IMR-90 (cell line): ENCODE data around the gene MERTK. TPM values are rescaled to one million over a fixed set of nuclear protein-coding genes. Genes with fewer than 3 reads are reported as not detected.

Experiments
- ATAC-seq: fragments of 200-7000 bp; cut with Tn5 transposase; 2 replicates; pipeline ENCODE4 v1.9.1; 2020; ENCODE audit warnings: low read depth, mild to moderate bottlenecking, moderate library complexity
- BruUV-seq: library from RNA; stranded (reverse); fragments of 400-500 nt; replicated peaks from 2 replicates; lab custom pipeline; 2021; lab: Mats Ljungman, UMichigan
- CTCF ChIA-PET: fragments of 300-600 bp; formaldehyde crosslinking; extraction: SDS; loops from one replicate; lab custom pipeline; 2021; ENCODE audit warnings: antibody characterized with exemption; lab: Yijun Ruan, JAX
- POLR2A ChIA-PET: fragments of 300-600 bp; sonication (Branson Sonifier 250); formaldehyde crosslinking; loops from one replicate; lab custom pipeline; 2022; ENCODE audit warnings: antibody characterized with exemption; ENCODE audit not compliant: unreplicated experiment; lab: Charles Lee
- DNase-seq: peaks from one replicate; pipeline ENCODE4 v3.0.0; 2013
- H2AFZ ChIP-seq: replicated peaks from 2 replicates; pipeline ENCODE3; 2013; ENCODE audit warnings: low read length, mild to moderate bottlenecking; ENCODE audit not compliant: poor library complexity
- H2AK5ac ChIP-seq: 2 replicates; pipeline ENCODE4 v1.6.1; 2013; ENCODE audit warnings: low read depth, low read length, inconsistent platforms
- H2AK9ac ChIP-seq: replicated peaks from 2 replicates; pipeline ENCODE3; 2013; ENCODE audit warnings: mild to moderate bottlenecking, low read depth, low read length, moderate library complexity; ENCODE audit not compliant: poor library complexity
- H2BK120ac ChIP-seq: 2 replicates; pipeline ENCODE4 v1.6.1; 2013; ENCODE audit warnings: low read depth, low read length, inconsistent platforms
- H2BK15ac ChIP-seq: 3 replicates; pipeline ENCODE4 v1.6.1; 2013; ENCODE audit warnings: low read depth, low read length, inconsistent platforms
- H2BK20ac ChIP-seq: 2 replicates; pipeline ENCODE4 v1.6.1; 2013; ENCODE audit warnings: low read depth, mild to moderate bottlenecking, inconsistent platforms, low read length, moderate library complexity
- H2BK5ac ChIP-seq: 2 replicates; pipeline ENCODE4 v1.6.1; 2013; ENCODE audit warnings: mild to moderate bottlenecking, low read depth, low read length, inconsistent platforms; ENCODE audit not compliant: poor library complexity, severe bottlenecking
- H3K14ac ChIP-seq: replicated peaks from 2 replicates; pipeline ENCODE4 v1.6.1; 2013; ENCODE audit warnings: low read depth, low read length, inconsistent platforms
- H3K18ac ChIP-seq: 2 replicates; pipeline ENCODE4 v1.6.1; 2013; ENCODE audit warnings: low read depth, low read length, control low read depth
- H3K23ac ChIP-seq: 2 replicates; pipeline ENCODE4 v1.6.1; 2013; ENCODE audit warnings: low read depth, low read length, inconsistent platforms
- H3K27ac ChIP-seq: 2 replicates; pipeline ENCODE4 v1.5.1; 2013; ENCODE audit warnings: mild to moderate bottlenecking, control low read depth, low read length; ENCODE audit not compliant: insufficient read depth
- H3K27me3 ChIP-seq: 2 replicates; pipeline ENCODE4 v1.6.1; 2013; ENCODE audit warnings: low read length; ENCODE audit not compliant: control insufficient read depth, insufficient read depth
- H3K36me3 ChIP-seq: 2 replicates; pipeline ENCODE4 v1.6.1; 2013; ENCODE audit warnings: low read length, mixed read lengths; ENCODE audit not compliant: control insufficient read depth, insufficient read depth
- H3K4ac ChIP-seq: 2 replicates; pipeline ENCODE4 v1.6.1; 2013; ENCODE audit warnings: low read depth, low read length, inconsistent platforms
- H3K4me1 ChIP-seq: 2 replicates; pipeline ENCODE4 v1.6.1; 2013; ENCODE audit warnings: low read length, mixed read lengths; ENCODE audit not compliant: control insufficient read depth, insufficient read depth
- H3K4me2 ChIP-seq: 2 replicates; pipeline ENCODE4 v1.6.1; 2013; ENCODE audit warnings: low read depth, mild to moderate bottlenecking, control low read depth, low read length, moderate library complexity
- H3K4me3 ChIP-seq: 2 replicates; pipeline ENCODE4 v1.5.1; 2013; ENCODE audit warnings: low read depth, mild to moderate bottlenecking, control low read depth, low read length, moderate library complexity; ENCODE audit not compliant: insufficient read depth
- H3K56ac ChIP-seq: 2 replicates; pipeline ENCODE4 v1.6.1; 2013; ENCODE audit warnings: low read length, inconsistent platforms; ENCODE audit not compliant: insufficient read depth; ENCODE audit errors: extremely low read depth
- H3K79me1 ChIP-seq, 2 experiments: 2 replicates each; pipeline ENCODE4 v1.6.1; 2013; ENCODE audit warnings: low read length in 2 of 2, inconsistent platforms in 1 of 2, low read depth in 1 of 2
- H3K9ac ChIP-seq: 2 replicates; pipeline ENCODE4 v1.6.1; 2013; ENCODE audit warnings: low read depth, low read length, control low read depth
- H3K9me1 ChIP-seq: 2 replicates; pipeline ENCODE4 v1.6.1; 2013; ENCODE audit warnings: low read length, inconsistent platforms; ENCODE audit not compliant: insufficient read depth
- H3K9me3 ChIP-seq: 2 replicates; pipeline ENCODE4 v1.6.1; 2013; ENCODE audit warnings: low read length; ENCODE audit not compliant: control insufficient read depth, insufficient read depth
- H4K20me1 ChIP-seq: 2 replicates; pipeline ENCODE4 v1.6.1; 2013; ENCODE audit warnings: low read length, inconsistent platforms; ENCODE audit not compliant: insufficient read depth
- H4K5ac ChIP-seq: 2 replicates; pipeline ENCODE4 v1.6.1; 2013; ENCODE audit warnings: mild to moderate bottlenecking, low read depth, low read length, control low read depth
- H4K8ac ChIP-seq, 2 experiments: 2 replicates each; pipeline ENCODE4 v1.6.1; 2013; ENCODE audit warnings: low read depth in 2 of 2, low read length in 2 of 2, control low read depth in 1 of 2, inconsistent platforms in 1 of 2
- H4K91ac ChIP-seq: 2 replicates; pipeline ENCODE4 v1.6.1; 2013; ENCODE audit warnings: low read depth, low read length, inconsistent platforms; ENCODE audit not compliant: insufficient read depth
- BHLHE40 ChIP-seq: fragments of 150-350 bp; IDR thresholded peaks from 2 replicates; pipeline ENCODE4 v1.6.1; 2016; ENCODE audit warnings: mild to moderate bottlenecking, low read depth, low read length
- CEBPB ChIP-seq: IDR thresholded peaks from 2 replicates; pipeline ENCODE4 v1.6.1; 2012; ENCODE audit warnings: low read depth, low read length, improper control_type of control experiment
- CHD1 ChIP-seq: IDR thresholded peaks from 2 replicates; pipeline ENCODE4 v1.6.1; 2012; ENCODE audit warnings: low read depth, low read length, improper control_type of control experiment
- FOS ChIP-seq: fragments of 150-350 bp; IDR thresholded peaks from 2 replicates; pipeline ENCODE4 v1.6.1; 2016; ENCODE audit warnings: low read depth, low read length
- MAZ ChIP-seq: IDR thresholded peaks from 2 replicates; pipeline ENCODE4 v1.6.1; 2012; ENCODE audit warnings: low read depth, mild to moderate bottlenecking, low read length, improper control_type of control experiment, moderate library complexity, borderline replicate concordance
- MXI1 ChIP-seq: IDR thresholded peaks from 2 replicates; pipeline ENCODE4 v1.6.1; 2012; ENCODE audit warnings: low read depth, mild to moderate bottlenecking, low read length, moderate library complexity, borderline replicate concordance
- NFE2L2 ChIP-seq: fragments of 150-350 bp; IDR thresholded peaks from 2 replicates; pipeline ENCODE4 v1.6.1; 2016; ENCODE audit warnings: low read depth, mild to moderate bottlenecking, low read length
- RAD21 ChIP-seq: IDR thresholded peaks from 2 replicates; pipeline ENCODE4 v1.6.1; 2012; ENCODE audit warnings: low read length, improper control_type of control experiment
- RCOR1 ChIP-seq: IDR thresholded peaks from 2 replicates; pipeline ENCODE4 v1.6.1; 2012; ENCODE audit warnings: mild to moderate bottlenecking, low read length, improper control_type of control experiment; ENCODE audit not compliant: insufficient replicate concordance
- SMC3 ChIP-seq: fragments of 150-350 bp; IDR thresholded peaks from 2 replicates; pipeline ENCODE4 v1.6.1; 2016; ENCODE audit warnings: low read depth, mild to moderate bottlenecking, antibody characterized with exemption, low read length, moderate library complexity
- WGBS, 2 experiments: methylation state at CpG; one replicate each; pipeline versions ENCODE4 v1.1.5 to v1.1.7; 2013; ENCODE audit warnings: missing lambda C conversion rate in 2 of 2; ENCODE audit not compliant: insufficient read length in 1 of 2; ENCODE audit errors: extremely low coverage in 2 of 2; 5-methylcytosine and 5-hydroxymethylcytosine counted together
- dilution Hi-C: fragments of 300-500 bp; cut with HindIII; formaldehyde crosslinking; loops from one replicate; pipeline ENCODE4 v1.14.3; 2018; ENCODE audit warnings: low sequenced_read_pairs; ENCODE audit not compliant: unreplicated experiment
- in situ Hi-C: fragments of 300-500 bp; cut with MboI; formaldehyde crosslinking; loops from 3 replicates; pipeline ENCODE4 v1.14.3; 2019; ENCODE audit warnings: low sequenced_read_pairs, inconsistent platforms, mixed read lengths
- intact Hi-C: fragments of 100-400 bp; cut with micrococcal nuclease; formaldehyde crosslinking; loops from 2 replicates; pipeline ENCODE4 v1.10.0; 2022
- polyA plus RNA-seq, 3 experiments: library from polyadenylated mRNA; depleted of rRNA; stranded (reverse); fragments of >200 nt; gene quantifications; 2 replicates each; pipeline ENCODE4 v1.2.3, GENCODE V29; 2012; ENCODE audit warnings: low replicate concordance in 1 of 3
- total RNA-seq: library from RNA; depleted of rRNA; stranded (reverse); fragments of >200 nt; gene quantifications from 2 replicates; pipeline ENCODE4 v1.2.3, GENCODE V29; 2012
- TF ChIP-seq, protein P1 (sequence below): conservative IDR thresholded peaks from 2 replicates; pipeline ENCODE4 v1.5.1; 2012; ENCODE audit warnings: mild to moderate bottlenecking, low read depth, low read length, improper control_type of control experiment

Gene MERTK
- total and polyA plus RNA-seq, 2 of the 4 experiments (the other 2 are of a cell fraction): 0.36 to 0.62 TPM

DNA sequence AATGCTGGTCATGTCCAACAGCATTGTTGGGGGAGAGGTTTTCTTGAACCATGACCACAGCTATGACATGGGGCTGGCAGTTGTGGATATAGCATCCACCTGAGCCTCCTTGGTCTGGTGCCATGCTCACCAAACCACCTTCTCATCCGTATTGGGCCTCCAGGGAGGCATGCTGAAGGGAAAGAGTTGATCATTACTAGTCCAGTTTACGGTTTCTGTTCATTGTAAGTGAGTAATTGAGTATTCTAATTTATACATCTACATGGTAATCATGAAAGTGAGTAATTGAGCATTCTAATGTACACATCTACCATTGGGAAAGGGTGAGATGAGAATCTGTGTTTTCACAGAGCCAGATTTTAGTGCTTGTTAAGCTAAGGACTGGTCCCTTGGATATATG is 163.4 kb downstream of the MERTK start:
- Histone ChIP-seq H3K56ac (no peak overlapping the region), H4K5ac (no peak overlapping the region), H4K20me1 (peaks cover 20% of the 10 kb centered on the region), H3K14ac (no peak overlapping the region), H2AFZ (no peak overlapping the region), H2AK9ac (no peak overlapping the region), H3K4me3 (no peak overlapping the region), H3K4me2 (no peak overlapping the region), H3K79me1 (peaks cover 49 to 75% of the 10 kb centered on the region in 2 experiments), H3K9me1 (peaks cover 23% of the 10 kb centered on the region), H2BK15ac (no peak overlapping the region), H3K27me3 (no peaks in the 10 kb centered on the region), H3K9me3 (no peaks in the 10 kb centered on the region), H3K4me1 (peaks cover 24% of the 10 kb centered on the region), H3K18ac (no peak overlapping the region), H2BK20ac (peak overlapping the region; percentile 18; the same call in 1 of the 2 replicates), H4K91ac (peak overlapping the region; percentile 14; the same call in 1 of the 2 replicates), H3K9ac (no peak overlapping the region), H2BK5ac (no peak overlapping the region), H3K4ac (no peak overlapping the region; the same call in 1 of the 2 replicates), H2AK5ac (peak overlapping the region; percentile 37; the same call in 1 of the 2 replicates), H4K8ac (no peak overlapping the region), H3K27ac (no peak overlapping the region), H3K36me3 (peaks cover 30% of the 10 kb centered on the region), H3K23ac (peak overlapping the region; percentile 24; the same call in 1 of the 2 replicates), H2BK120ac (no peak overlapping the region)
- POLR2A ChIA-PET: no interaction called here
- TF ChIP-seq FOS (no peak), RCOR1 (no peak), SMC3 (no peak), CHD1 (no peak), MAZ (no peak), MXI1 (no peak), RAD21 (no peak), CEBPB (no peak), BHLHE40 (no peak), NFE2L2 (no peak)
- TF ChIP-seq, protein P1, sequence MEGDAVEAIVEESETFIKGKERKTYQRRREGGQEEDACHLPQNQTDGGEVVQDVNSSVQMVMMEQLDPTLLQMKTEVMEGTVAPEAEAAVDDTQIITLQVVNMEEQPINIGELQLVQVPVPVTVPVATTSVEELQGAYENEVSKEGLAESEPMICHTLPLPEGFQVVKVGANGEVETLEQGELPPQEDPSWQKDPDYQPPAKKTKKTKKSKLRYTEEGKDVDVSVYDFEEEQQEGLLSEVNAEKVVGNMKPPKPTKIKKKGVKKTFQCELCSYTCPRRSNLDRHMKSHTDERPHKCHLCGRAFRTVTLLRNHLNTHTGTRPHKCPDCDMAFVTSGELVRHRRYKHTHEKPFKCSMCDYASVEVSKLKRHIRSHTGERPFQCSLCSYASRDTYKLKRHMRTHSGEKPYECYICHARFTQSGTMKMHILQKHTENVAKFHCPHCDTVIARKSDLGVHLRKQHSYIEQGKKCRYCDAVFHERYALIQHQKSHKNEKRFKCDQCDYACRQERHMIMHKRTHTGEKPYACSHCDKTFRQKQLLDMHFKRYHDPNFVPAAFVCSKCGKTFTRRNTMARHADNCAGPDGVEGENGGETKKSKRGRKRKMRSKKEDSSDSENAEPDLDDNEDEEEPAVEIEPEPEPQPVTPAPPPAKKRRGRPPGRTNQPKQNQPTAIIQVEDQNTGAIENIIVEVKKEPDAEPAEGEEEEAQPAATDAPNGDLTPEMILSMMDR: no peak
- CTCF ChIA-PET: no interaction called here
- dilution Hi-C loops (no loop called here), intact Hi-C loops (no loop called here), in situ Hi-C loops (no loop called here)
- no TSS peak for BruUV-seq
- DNase-seq (no peak), ATAC-seq (no peak)
- WGBS, 2 experiments: no CpG with 5 or more reads among the region's 2 CpGs
